HG03521 (cell line): Measurements from ENCODE around the gene LEP.

ENCODE experiments used
- ATAC-seq: cut with Tn5 transposase; IDR thresholded peaks from one replicate; pipeline ENCODE4 v1.9.1; 2021; ENCODE audit warnings: mild to moderate bottlenecking, moderate library complexity; ENCODE audit not compliant: unreplicated experiment

LEP gene

DNA sequence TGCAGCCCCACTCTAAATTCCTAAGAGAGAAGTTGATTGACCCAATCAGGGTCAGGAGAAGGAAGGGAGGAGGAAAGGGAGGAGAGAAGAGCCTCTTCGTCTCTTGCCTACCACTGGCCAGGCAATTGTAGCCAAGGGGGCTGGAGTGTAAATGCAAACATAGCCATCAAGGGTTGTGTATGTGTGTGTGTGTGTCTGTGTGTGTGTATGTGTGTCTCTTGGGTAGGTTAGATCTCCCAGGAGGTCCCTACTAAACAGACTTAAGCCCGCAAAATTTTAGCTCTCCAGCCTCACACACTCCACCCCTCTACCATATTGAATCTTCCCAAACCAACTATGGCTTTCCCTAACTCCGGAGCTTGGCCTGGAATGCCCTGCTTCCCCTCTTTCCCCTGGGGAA lies 3.8 kb downstream of the LEP start:
- no peak for ATAC-seq

DNA sequence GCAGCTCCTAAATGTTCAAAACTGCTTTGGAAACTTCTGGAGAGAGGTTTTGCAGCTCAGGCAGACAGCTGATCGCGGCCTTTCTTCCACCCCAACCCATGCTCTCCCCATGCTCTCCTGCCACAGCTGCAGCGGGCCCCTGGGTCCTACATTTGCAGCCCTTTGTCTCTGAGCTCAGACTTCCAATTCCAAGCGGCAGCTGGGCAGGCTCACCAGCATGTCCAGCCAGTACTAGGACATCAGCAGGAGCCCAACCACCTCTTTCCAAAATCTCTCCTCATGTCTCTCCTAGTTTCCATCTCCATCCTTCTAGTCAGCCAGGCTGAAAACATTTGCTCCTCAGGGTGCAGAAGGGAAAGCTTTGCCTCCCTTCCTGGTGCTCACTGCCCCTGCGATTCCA lies 6.0 kb downstream of the LEP start:
- no peak for ATAC-seq

- no peak for ATAC-seq
Measured at GRCh38 chr7:128247640-128248194, 6.6 kb downstream of the LEP start.

DNA sequence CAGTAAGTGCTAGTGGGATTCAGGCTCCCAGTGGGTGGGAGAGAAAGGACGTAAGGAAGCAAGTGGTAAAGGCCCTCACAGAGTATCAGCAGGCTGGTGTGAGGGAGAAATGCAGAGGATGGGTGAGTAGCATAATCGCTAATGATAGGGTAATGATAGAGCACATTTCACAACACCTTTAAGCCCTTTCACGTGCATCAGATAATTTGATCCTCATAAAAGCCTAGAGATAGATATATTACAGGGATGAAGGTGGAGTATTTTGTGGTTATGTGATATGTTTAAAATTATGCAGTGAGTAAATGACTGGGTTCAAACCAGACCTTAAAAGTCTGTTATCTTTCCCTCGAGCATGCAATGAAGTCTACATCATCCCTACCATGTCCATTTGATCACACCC lies 10.3 kb downstream of the LEP start:
- ATAC-seq, result no peak

DNA sequence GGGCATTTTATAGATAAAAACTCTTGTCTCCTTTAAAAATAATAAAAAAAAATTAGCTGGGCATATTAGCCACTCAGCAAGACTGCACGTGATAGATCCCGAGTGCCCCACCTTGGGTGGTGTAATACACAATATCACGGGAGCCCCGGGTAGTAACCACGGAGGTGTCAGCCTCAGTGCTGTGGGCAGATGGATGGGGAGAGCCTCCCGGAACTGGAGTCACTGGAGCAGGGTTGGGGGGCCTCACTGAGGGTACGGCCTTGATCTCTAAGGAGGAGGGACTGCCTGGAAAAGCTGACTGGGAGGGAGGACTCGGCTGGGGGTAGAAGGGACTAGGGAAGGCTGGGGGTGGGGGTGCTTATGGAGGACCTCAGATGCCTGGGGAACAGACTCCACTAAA lies 12.6 kb downstream of the LEP start:
- ATAC-seq, result no peak

- no peak for ATAC-seq
Measured at GRCh38 chr7:128254470-128254869, 13.4 kb downstream of the LEP start.

GRCh38 chr7:128255271-128255670 lies 14.2 kb downstream of the LEP start:
- no peak for ATAC-seq

DNA sequence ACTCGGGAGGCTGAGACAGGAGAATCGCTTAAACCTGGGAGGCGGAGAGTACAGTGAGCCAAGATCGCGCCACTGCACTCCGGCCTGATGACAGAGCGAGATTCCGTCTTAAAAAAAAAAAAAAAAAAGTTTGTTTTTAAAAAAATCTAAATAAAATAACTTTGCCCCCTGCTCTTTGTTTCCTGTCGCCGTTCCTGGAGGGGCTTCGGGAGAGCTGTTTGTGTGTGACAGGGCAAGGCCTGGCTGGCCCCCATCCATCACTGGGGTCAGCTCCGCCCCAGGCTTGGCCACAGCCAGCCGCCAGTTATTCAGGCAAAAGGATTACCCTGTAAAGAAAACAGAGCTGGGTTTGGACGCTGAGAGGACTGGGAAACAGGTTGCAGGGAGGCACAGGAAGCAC lies 16.4 kb downstream of the LEP start:
- ATAC-seq, result no peak

DNA sequence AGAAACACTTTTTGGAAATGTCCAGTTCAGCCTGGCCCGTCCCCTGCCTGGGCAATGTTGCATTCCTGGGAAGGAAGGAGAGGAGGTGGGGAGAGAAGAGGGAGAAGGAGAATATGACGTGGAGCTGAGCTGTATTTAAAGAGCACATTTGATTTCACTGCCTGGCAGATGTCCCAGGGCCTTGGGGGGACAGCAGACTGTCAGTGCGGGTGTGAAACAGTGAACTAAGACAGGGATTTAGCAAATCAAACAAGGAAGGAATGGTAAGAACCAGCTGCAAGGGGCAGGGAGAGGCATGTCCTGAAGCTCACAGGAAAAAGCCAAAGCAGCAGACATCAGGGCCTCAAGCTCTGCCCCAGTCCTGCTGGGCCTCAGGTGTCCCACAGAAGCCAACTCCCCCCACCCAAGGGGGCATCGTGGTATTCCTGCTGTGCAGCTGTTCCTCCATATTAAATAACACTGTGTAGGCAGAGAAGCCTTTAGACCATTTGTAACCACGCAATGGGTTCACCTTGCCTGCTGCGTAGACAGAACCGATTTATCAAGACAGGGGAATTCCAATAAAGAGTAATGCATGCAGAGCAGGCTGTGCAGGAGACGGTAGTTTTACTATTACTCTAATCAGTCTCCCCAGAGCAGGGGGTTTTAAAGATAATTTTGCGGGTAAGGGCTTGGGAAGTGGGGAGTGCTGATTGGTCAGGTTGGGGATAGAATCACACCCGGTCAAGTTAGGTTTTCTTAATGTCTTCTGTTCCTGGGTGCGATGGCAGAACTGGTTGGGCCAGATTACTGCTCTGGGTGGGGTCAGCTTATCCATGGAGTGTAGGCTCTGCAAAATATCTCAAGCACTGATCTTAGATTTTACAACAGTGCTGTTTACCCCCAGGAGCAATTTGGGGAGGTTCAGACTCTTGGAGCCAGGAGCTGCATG lies 18.3 kb downstream of the LEP start:
- ATAC-seq, result no peak

DNA sequence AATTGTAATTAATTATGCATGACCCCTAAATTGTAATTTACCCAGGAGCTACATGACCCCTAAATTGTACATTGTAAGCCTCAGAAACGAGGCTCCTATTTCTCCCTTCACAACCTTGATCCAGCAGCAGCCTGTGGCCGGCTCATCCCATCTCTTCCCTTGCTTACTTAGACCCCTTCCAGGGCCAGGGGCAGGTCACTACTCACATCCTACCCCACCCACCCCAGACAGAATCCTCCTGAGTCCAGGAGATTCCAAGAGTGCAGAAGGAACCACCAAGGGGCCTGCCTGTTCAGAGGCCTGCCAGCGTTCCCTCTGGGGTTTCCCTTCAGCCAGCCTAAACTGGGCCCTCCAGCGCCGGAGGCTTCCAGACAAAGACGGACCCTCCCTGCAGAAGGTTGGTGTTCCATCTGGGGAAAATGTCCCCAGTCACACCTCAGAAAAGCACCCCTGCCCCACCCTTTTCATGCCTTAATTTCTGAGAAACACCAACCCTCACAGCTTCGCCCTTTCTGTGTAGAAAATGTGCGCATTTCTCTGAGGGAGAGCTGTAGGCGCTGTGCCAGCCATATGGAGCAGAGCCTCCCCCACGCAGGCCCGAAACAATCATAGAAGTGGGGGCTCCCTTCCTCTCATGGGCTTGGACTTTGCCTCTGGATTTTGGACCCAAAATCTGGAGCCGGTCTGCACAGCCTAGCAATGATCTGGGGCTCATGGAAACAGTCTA lies 19.2 kb downstream of the LEP start:
- no peak for ATAC-seq

DNA sequence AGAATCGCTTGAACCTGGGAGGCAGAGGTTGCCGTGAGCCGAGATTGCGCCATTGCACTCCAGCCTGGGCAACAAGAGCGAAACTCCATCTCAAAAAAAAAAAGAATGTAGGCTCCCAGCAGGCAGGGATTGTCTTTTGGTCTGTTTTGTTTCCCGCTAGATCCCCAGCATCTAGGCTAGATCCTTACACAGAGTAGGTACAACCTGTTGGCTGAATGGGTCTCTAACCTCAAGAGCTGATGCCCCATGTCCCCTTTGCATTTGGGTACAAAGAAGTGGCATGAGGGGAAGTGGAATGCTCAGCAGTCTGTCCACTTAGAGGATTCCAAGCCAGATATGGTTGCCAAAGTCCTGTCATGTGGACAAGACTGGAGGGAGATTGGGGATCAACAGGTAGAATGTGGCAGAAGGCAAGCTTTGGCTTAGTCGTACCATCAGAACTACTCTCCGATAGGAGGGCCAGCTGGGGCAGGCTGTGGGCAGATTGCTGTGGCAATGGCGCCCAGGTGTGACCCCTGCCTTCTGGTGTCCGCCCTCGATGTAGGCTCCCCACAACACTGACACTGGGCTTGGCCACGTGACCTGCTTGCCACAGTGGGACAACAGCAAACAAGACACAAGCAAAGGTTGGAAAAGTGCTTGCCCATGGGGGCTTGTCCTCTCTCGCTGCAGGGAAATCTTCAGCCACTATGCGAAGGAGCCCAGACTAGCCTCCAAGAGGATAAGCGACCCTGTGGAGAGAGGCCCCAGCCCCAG lies 21.4 kb downstream of the LEP start:
- no peak for ATAC-seq

GRCh38 chr7:128263420-128263819 lies 22.3 kb downstream of the LEP start:
- no peak for ATAC-seq

GRCh38 chr7:128264477-128264876 lies 23.4 kb downstream of the LEP start:
- no peak for ATAC-seq

- no peak for ATAC-seq
Measured at GRCh38 chr7:128265156-128265905, 24.3 kb downstream of the LEP start.

DNA sequence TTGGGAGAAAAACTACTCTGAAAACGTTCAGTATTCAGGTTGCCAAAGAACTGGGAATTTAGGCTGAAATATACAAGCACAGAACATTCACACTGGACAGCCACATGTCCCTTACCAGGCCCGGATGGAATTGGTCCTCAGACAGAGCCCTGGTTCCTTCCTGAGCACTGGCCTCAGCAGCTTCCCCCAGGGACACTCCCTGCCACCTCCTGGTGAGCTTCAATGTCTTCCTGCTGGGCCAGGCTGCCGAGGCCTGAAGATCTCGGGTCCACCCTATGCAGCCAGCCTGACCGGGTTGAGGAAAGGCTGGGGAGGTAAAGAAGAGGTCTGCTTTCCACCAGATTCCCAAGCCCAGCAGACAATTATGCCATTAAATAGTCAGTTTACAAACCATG lies 24.8 kb downstream of the LEP start:
- no peak for ATAC-seq

DNA sequence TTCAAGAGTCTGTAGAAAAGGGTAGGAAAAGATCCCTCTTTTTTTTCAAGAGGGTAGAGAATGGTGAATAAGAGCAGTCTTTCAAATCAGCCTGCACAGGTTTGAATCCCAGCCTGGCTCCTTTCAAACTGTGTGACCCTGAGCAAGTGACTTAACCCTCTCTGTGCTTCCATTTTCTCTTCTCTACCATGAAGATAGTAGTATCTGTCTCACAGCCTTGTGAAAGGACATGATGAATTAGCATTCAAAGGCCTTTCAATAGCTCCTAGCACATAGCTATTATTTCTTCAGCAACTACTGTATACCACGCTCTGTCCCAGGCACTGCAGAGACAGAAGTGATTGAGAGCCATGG lies 25.4 kb downstream of the LEP start:
- ATAC-seq, result no peak

- ATAC-seq, result no peak
Measured at GRCh38 chr7:128266883-128267594, 26.0 kb downstream of the LEP start.

GRCh38 chr7:128267595-128267924 lies 26.5 kb downstream of the LEP start:
- ATAC-seq, result no peak

GRCh38 chr7:128268233-128268632 lies 27.2 kb downstream of the LEP start:
- ATAC-seq, result no peak

GRCh38 chr7:128270826-128271272 lies 29.8 kb downstream of the LEP start:
- no peak for ATAC-seq
